ENCODE results near the gene FBLL1. TPM values are rescaled to one million over a fixed set of nuclear protein-coding genes. Genes with fewer than 3 reads are reported as not detected.

Gene FBLL1
- total and polyA plus RNA-seq, 2 donors (not counting 3 experiments of a cell fraction or from before 2014, with no cell fraction given): 0.44 to 2.5 TPM

DNA sequence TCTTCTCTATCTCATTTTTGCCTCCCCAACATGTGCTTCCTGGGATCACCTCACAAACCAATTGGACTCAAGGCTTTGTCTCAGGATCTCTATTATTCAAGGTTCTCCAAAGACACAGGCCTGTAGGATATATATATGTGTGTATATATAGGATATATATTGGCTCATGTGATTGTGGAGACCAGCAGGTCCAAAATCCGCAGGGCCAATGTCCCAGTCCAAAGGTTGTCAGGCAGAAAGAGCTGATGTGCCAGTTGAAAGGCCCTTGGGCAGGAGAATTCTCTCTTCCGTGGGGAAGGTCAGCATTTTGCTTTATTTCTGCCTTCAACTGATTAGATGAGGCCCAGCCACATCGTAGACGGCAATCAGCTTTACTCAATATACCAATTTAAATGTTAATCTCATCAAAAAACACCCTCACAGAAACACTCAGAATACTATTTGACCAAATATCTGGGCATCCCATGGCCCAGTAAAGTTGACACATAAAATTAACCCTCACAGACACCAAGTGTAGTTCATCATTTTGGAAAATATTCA is 1.3 kb upstream of the FBLL1 start:
- Histone ChIP-seq H3K9me1 (replicated peaks; ENCODE audit: control insufficient read depth, extremely low read depth, insufficient read depth, low read length) (no peaks in the 10 kb centered on the region), H4K20me1 (replicated peaks; ENCODE audit: control insufficient read depth, extremely low read depth, insufficient read depth, low read length) (no peaks in the 10 kb centered on the region), H3K9me3 (replicated peaks; ENCODE audit: control insufficient read depth, insufficient read depth, low read length) (no peaks in the 10 kb centered on the region), H3K27me3 (ENCODE audit: control insufficient read depth in 2 of 2, insufficient read depth in 2 of 2, low read length in 2 of 2) (peaks cover 15 to 32% of the 10 kb centered on the region in 2 experiments), H3K4me3 (replicated peaks in 1 of 3; ENCODE audit: insufficient read depth in 1 of 3, low read depth in 1 of 3, low read length in 3 of 3) (no peak overlapping the region), H3K79me2 (ENCODE audit: control insufficient read depth, insufficient read depth, low read length) (no peaks in the 10 kb centered on the region), H3K27ac (ENCODE audit: insufficient read depth, low read depth, low read length) (no peak overlapping the region), H3K9ac (replicated peaks; ENCODE audit: extremely low read depth, insufficient read depth, low read length) (no peak overlapping the region), H2AFZ (ENCODE audit: low read depth, low read length) (no peak overlapping the region), H3K4me2 (ENCODE audit: insufficient read depth, low read length) (no peak overlapping the region), H3K4me1 (ENCODE audit: control insufficient read depth, extremely low read depth, insufficient read depth, low read length) (no peaks in the 10 kb centered on the region), H3K36me3 (ENCODE audit: control insufficient read depth in 2 of 2, extremely low read depth in 1 of 2, insufficient read depth in 2 of 2, low read length in 2 of 2) (no peaks in the 10 kb centered on the region)
- ChIA-PET CTCF (no interaction called here), POLR2A (no interaction called here)
- FAIRE-seq (no peak), DNase-seq (ENCODE audit: low read depth, low spot score) (no peak)
- intact Hi-C loops (cut with micrococcal nuclease): no loop called here
- BruUV-seq (replicated peaks): no TSS peak
- dilution Hi-C loops (cut with MboI; ENCODE audit: extremely low pct_ligation_motif_present, low sequenced_read_pairs): no loop called here
- TF ChIP-seq, protein P1, sequence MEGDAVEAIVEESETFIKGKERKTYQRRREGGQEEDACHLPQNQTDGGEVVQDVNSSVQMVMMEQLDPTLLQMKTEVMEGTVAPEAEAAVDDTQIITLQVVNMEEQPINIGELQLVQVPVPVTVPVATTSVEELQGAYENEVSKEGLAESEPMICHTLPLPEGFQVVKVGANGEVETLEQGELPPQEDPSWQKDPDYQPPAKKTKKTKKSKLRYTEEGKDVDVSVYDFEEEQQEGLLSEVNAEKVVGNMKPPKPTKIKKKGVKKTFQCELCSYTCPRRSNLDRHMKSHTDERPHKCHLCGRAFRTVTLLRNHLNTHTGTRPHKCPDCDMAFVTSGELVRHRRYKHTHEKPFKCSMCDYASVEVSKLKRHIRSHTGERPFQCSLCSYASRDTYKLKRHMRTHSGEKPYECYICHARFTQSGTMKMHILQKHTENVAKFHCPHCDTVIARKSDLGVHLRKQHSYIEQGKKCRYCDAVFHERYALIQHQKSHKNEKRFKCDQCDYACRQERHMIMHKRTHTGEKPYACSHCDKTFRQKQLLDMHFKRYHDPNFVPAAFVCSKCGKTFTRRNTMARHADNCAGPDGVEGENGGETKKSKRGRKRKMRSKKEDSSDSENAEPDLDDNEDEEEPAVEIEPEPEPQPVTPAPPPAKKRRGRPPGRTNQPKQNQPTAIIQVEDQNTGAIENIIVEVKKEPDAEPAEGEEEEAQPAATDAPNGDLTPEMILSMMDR (IDR thresholded peaks at IDR 0.05; ENCODE audit: extremely low read depth in 1 of 2, insufficient read depth in 1 of 2, low read depth in 1 of 2, low read length in 2 of 2): no peak
- TF ChIP-seq, protein P2, sequence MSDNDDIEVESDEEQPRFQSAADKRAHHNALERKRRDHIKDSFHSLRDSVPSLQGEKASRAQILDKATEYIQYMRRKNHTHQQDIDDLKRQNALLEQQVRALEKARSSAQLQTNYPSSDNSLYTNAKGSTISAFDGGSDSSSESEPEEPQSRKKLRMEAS (IDR thresholded peaks at IDR 0.05; ENCODE audit: insufficient read depth, insufficient read length): no peak
- TF ChIP-seq JUN (IDR thresholded peaks at IDR 0.05; ENCODE audit: borderline replicate concordance, insufficient read depth, insufficient read length, low read depth): no peak
- no peak for TF ChIP-seq POLR2A (IDR thresholded peaks at IDR 0.05; ENCODE audit: low read depth, low read length)
- no peak for TF ChIP-seq GATA2 (IDR thresholded peaks at IDR 0.05; ENCODE audit: insufficient read depth, insufficient read length, low read depth, low read length)
- no peak for TF ChIP-seq FOS (IDR thresholded peaks at IDR 0.05; ENCODE audit: borderline replicate concordance, insufficient read depth, low read length)
- no peak for TF ChIP-seq POLR2AphosphoS5 (IDR thresholded peaks at IDR 0.05; ENCODE audit: insufficient read depth, low read depth, low read length)
- TF ChIP-seq MYC (IDR thresholded peaks at IDR 0.05; ENCODE audit: low read depth, low read length): no peak
